ENCODE results near the gene TSPAN1.
"Not testable (repeated sequence)": the region's sequence is repeated elsewhere in the genome, so short reads cannot be mapped to it uniquely, and the experiment has no call there.

The TSPAN1 gene

GRCh38 chr1:46220808-46221207 is 45.9 kb downstream of the TSPAN1 start:
- DNase-seq = no peak

- DNase-seq = no peak
Measured at GRCh38 chr1:46221749-46222148, 46.9 kb downstream of the TSPAN1 start.

- not testable (repeated sequence) for DNase-seq
Measured at GRCh38 chr1:46223055-46223454, 48.2 kb downstream of the TSPAN1 start.

GRCh38 chr1:46223472-46223943 is 48.6 kb downstream of the TSPAN1 start:
- peak; percentile 52 for DNase-seq

- DNase-seq = no peak
Measured at GRCh38 chr1:46224966-46225365, 50.1 kb downstream of the TSPAN1 start.

GRCh38 chr1:46231231-46231630 is 56.3 kb downstream of the TSPAN1 start:
- not testable (repeated sequence) for DNase-seq
